GM19240 (cell line): ENCODE data around the gene LCLAT1.
"Not testable (repeated sequence)": the region's sequence is repeated elsewhere in the genome, so short reads cannot be mapped to it uniquely, and the experiment has no call there.

Experiments used
- DNase-seq: peaks from one replicate; pipeline ENCODE4 v3.0.0; 2011; ENCODE audit warnings: low spot score; ENCODE audit not compliant: insufficient read length

LCLAT1 gene

DNA sequence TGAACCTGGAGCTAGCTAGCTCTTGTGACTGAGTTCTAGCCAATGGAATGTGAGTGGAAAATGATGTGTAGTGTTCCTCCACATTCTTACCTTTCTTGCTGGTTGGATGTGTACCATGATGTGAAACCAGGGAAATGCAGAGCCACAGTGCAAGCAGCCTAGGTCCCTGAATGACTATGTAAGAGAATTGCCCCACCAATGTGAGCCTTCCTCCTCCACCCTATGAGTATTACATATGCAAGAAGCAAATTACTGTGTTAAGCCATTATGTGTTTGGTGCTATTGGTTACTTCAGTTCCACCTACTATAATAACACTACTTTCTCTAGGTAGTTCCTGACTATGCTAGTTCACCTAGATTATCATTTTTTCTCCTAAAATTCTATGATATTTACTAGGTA, 39.6 kb downstream of the LCLAT1 start:
- no peak for DNase-seq

DNA sequence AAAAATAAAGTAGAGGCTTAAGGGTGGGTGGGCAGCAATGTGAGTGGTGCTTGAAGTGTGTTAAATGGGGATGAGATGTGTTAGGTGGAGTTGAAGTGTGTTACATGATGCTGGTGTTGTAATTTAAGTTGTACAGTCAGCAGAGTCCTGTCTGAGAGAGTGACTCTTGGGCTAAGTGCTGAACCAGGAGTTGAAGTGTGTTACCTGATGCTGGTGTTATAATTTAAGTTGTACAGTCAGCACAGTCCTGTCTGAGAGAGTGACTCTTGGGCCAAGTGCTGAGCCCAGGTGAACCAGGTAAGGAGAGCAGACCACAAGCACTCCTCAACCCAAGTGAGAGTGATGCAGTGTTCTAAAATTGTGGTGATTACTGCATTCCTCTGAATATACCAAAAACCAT, 40.6 kb downstream of the LCLAT1 start:
- no peak for DNase-seq

DNA sequence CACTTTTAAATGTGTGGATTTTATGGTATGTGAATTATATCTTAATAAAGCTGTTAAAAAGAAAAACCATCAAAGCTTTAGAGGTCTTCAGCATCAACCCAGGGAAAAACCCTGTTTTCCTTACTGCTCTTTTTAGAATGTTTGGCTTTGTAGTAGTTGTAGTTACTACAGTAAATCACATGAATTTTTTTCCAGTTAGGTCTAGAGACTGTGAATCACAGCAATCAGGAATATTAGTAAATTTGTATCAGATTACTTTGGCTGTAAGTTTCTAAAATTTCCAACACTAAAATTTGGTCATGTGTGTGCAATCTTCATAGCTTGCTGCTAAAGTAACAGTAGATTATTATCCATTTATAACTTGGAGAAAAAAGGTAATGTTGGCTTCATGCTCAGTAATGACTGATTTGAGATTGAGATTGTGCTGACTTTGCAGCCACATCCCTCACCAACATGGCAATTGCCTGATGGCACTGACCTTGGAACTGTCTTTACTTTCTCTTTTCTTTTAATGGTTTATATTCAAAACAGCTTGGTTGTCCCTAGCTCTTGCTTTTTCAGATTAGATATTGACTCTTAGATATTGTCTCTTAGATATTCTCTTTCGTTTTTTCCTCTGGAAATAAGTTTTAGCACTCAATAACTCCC, 41.1 kb downstream of the LCLAT1 start:
- DNase-seq, result no peak

DNA sequence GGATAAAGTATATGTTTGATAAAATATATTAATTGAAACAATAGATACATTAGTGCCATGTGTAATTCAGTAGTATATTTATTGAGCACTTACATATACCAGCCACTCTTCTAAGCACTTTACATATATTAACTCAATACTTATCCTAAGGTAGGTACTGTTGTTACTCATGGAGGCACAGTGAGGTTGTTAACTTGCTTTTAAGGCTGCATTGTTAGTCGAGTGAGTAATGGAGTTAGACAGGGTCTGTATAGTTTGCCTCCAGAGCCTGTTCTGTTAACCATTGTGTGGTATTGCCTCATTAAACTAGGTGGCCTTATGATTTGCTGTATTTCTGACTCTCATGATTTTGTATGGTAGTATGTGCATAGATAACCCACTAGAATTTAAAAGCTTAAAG, 44.2 kb downstream of the LCLAT1 start:
- DNase-seq, result no peak

DNA sequence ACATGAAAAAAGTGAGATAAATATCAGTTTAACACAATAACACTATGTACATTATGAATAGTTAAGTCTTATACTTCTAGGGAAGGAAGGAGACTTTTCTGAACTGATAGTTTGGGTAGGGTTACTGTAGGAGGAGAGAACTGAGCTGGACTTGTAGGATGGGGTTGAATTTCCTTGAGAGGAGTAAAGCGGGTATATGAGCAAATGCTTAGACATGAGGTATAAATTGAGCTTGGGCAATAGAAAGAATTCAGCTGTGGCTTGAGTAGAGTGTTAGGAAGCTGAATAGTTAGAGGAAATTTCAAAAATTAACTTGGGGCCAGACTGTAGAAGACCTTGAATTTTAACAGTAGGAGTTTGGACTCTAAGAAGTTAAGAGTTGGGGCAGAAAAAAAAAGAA, 45.1 kb downstream of the LCLAT1 start:
- DNase-seq, result no peak

DNA sequence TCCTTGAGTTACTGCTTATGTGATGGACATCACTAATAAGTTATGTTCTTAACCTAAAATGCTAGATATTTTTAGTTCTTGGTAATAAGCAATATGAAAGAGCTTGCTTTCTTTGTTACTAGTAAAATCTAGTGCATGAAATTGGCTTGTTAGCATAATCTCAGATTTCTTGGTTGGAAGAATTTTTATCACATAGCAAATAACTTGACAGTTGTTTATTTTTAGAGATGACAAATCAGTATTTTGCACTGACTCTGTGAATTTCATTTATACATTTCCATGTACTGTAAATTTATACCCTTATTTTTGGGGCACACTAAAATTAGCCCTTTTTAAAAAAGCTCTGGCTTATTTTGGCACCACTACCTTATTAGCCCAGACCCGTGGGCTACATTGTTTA, 45.6 kb downstream of the LCLAT1 start:
- DNase-seq, result no peak

DNA sequence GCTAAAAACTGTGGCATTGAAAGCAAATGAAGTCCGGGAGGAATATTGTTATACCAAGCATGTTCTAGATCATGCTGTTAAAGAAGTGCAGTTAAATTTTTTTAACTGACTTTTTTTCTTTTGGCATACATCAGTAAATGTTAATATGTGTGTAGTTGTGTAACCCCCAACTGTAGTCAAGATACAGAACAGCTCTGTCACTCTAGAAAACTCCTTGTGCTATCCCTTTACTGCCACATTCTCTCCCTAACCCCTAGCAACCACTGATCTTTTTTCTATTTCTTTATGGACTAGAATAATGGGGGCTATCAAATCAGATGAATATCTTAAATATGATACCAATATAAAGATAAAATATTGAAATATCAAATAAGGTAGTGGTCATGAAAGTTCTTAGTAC, 46.4 kb downstream of the LCLAT1 start:
- DNase-seq, result no peak

DNA sequence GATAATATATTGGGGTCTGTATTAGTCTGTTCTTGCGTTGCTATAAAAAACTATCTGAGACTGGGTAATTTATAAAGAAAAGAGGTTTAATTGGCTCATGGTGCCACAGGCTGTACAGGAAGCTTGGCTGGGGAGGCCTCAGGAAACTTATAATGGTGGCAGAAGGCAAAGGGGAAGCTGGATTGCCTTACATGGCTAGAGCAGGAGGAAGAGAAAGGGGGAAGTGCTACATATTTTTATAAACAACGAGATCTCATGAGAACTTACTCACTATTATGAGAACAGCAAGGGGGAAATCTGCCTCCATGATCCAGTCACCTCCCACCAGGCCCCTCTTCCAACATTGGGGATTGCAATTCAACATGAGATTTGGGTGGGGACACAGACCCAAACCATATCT, 48.9 kb downstream of the LCLAT1 start:
- not testable (repeated sequence) for DNase-seq

DNA sequence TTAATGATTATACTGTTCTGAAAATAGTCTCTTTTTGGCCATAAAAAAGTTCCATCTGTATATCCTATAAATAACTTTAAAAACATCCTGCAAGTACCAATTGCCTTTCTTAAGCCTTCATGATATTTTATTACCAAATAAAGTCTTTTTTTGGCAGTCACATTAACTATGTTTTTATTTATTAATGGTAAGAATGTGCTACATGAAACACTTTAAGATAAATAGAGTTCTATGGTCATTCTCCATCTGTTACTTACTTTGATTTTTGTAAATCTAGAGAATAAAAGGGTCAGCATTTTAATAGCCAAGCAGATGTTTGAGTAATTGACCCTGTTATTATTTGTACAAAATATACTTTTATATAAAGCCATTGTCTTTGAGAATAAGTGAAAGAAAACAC, 52.6 kb downstream of the LCLAT1 start:
- no peak for DNase-seq

DNA sequence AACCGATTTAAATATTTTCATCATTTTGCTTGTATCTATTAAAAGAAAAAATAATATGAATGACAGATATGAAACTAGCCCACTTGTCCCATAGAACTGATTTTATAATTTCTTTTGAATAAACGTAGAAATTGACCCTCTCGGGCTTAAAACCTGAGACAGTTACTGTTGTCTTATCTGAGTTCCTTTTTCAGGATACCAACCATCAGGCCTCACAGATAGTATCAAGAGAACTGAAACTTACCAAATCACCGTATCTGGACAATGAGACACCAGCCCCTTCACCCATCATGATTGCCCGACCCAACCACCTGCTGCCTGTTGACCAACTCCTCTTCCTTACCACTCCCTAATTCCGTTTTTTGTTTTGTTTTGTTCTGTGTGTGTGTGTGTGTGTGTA, 53.7 kb downstream of the LCLAT1 start:
- no peak for DNase-seq

DNA sequence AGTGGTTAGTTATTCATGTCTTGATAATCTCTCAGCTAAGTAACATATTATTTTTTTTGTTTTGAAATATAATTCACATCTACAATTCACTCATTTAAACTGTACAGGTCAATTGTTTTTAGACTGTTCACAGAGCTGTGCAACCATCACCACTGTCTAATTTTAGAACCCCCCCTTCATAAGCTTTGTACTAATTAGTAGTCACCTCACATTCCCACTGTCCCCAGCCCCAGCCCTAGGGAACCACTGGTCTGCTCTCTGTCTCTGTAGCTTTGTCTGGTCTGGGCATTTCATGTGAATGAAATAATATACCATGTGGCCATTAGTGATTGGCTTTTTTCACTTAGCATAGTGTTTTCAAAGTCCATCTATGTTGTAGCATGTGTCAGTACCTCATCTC, 55.3 kb downstream of the LCLAT1 start:
- no peak for DNase-seq

DNA sequence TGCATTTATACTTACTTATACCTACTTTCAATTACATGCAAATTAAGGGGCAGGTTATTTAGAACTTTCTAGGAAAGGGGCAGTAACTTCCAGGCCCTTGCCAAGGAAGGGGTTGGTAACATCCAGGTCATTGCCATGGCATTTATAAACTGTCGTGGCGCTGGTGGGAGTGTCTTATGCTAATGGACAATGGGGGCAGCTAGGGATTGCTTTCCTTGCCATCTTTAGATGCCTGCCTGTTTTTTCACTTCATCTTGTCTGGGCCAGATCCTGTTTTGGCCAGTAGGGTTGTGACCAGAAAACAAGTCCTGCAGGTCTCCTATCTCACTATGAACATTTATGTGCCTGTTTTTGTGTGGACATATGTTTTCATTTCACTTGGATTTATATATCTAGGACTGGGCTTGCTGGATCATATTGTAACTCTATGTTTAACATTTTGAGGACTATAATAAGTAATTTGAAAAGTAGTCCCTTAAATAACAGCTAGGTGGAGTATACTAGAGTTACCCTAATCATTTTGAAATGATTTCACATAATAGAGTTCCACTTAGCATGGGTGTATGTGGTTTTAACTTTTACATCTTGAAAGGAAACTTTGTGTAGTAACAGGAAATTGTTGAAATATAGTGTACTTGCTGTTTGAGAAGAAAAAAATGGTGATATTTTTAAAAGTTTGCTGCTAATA, 56.1 kb downstream of the LCLAT1 start:
- no peak for DNase-seq

DNA sequence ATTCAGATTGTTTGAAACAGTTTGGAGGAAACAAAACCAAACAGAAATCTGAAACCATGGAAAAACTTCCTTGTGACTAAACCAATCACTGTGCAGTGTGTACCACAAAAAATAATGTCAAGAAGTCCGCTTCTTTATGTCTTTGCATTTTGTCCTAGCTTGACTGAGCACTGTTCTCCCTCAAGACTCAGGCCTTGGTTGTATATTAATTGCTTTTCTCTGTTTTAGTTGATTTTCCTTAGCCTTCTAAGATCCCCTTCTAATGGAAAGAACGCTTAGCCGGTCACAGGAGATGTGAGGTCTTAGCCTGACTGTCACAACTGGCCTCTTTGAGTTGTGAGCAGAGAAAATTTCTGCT, 56.6 kb downstream of the LCLAT1 start:
- DNase-seq, result no peak

DNA sequence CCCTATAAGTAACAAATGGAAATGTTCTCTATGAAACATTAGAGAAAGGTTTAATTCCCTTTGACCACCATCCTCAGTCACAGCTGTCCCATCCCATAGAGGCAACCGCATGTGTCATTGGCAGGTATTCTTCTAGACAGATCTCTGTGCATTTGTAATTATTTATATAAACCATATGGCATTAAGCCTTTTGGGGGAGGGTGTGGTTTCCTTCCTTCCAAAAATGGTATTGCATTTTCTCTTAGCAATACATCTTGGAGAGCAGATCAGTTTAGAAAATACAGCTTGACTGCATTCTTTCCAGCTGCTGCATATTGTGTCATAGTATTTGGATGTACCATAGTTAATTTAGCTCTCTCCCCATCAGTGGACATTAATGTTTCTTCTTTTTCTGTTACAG, 57.7 kb downstream of the LCLAT1 start:
- DNase-seq, result no peak

DNA sequence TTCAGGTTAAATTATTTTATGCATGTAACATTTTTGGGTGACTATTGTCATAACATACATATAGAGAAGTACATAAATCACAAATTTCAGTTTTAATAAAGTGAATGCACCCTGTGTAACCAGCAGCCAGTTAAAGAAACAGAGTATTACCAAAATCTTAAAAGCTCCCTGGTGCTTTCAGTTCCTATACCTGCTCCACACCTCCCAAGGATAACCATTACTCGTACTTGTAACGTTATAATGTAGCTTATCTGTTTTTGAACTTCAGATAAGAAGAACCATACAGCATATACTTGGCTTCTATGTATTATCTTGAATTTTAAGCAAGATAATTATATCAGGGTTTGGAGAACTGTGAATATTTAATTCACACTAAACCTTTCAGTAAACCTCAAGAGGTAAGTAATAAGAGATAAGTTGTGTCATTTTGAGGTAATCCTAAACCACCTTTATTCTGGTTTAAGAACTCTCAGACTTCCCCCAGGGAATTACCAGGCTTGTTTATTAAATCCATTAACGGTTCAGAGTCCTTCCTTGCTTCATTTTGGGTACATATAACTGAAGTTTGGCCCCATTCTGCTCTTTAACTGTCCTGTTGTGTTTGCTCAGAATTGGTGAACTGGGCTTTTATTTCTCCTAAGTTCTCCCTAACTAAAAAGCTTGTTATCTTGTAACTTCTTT, 58.6 kb downstream of the LCLAT1 start:
- no peak for DNase-seq

DNA sequence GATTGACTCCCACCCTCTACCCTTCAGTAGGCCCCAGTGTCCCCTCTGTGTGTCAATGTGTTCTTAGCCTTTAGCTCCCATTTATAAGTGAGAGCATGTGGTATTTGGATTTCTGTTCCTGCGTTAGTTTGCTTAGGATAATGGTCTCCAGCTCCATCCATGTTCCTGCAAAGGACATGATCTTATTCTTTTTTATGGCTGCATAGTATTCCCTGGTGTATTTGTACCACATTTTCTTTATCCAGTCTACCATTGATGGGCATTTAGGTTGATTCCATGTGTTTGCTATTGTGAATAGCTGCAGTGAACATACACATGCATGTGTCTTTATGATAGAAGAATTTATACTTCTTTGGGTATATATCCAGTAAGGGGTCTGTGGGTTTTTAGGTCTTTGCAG, 60.4 kb downstream of the LCLAT1 start:
- DNase-seq, result not testable (repeated sequence)

DNA sequence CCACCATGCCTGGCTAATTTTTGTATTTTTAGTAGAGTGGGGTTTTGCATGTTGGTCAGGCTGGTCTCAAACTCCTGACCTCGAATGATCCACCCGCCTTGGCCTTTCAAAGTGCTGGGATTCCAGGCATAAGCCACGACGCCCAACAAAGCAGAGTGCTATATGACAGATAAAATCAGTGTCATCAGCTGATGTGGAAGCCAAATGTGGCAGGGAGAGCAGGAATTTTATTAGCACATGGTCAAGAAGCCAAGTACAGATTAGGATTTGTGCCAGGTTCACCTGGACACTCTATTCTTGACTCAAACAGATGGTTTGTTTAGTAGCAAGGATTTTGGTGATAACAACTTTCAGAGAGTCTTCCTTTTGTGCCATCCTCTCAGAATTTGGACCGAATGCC, 62.7 kb downstream of the LCLAT1 start:
- DNase-seq, result no peak

DNA sequence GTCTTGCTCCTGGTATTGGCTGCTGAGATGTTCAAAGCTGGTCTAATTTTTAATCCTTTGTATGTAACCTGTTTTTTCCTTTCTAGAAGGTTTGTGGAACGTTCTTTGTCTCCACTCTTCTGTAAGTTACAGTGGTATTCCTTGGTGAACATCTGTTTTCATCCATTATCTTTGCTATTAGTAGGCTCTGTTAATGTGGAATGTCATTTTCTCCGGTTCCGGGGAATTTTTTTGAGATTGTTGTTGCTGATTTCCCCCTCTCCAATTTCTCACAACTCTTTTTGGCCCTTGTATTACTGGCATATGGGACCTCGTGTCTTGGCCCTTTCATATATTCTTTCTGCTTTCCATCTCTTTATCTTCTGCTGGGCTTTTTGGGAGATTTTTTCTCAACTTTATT, 63.4 kb downstream of the LCLAT1 start:
- no peak for DNase-seq

DNA sequence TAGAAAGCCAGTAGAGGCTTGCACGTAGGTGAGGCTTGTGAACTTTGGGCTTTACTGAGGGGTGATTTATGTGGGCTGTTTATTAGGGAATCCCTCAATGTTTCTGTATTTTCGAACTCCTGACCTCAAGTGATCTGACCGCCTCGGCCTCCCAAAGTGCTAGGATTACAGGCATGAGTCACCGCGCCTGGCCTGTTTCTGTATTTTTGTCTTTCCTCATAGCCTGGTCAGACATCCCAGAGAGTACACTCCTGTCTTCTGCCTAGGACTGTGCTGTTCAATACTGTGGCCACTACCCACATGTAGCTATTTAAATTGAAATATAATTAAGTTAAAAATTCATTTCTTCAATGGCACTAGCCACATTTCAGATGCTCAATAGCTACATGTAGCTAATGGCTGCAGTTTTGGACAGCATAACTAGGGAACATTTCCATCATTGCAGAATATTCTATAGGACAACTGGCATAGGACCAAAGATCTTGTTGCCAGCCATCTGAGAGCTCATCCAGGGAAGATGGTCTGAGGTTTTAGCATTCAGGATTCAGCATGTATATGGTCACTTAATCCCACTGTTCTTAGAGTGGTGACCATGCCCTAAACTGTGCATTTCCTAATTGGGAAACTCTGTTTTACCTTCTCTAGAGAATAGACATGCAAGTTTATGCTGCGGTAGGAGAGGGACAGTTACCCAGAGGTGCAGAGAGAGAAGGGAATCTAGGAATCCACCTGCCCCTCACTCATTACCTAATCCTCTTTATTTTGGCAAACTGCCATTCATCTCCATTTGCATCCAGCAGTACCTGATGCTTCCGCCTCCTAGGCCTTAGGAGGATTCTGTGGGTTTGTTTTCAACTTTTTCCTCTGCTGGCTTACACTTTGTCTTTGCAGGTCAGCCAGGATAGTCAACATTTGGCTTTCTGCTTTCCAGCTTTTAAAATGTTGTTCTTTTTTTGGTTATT, 64.4 kb downstream of the LCLAT1 start:
- no peak for DNase-seq

DNA sequence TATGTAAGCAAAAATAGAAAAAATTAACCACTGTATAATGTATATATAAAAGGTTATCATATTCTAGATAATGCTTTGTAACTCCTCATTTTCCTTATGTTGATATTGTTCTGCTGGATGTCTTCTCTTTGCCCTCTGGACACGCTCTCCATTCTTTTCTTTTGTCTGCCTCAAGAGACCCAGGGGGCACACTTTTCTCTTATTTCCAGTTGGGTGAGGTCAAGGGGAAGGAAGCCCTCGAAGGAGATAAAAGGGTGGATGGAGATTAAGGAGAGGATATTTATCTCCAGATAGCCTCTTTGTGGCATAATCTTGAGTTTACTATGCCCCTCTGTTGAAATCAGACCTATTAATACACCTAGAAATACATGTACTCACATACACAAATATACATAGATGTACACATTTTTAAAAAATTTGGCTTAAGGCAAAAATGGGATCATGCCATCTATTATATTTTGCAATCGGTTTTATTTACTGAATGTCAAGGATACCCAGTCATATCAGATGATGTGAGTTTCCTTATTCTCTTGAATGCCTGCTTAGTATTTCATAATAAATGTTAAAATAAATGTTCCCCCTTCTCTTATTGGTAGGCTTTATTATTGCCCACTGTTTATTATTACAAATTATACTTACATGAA, 65.3 kb downstream of the LCLAT1 start:
- DNase-seq, result no peak

DNA sequence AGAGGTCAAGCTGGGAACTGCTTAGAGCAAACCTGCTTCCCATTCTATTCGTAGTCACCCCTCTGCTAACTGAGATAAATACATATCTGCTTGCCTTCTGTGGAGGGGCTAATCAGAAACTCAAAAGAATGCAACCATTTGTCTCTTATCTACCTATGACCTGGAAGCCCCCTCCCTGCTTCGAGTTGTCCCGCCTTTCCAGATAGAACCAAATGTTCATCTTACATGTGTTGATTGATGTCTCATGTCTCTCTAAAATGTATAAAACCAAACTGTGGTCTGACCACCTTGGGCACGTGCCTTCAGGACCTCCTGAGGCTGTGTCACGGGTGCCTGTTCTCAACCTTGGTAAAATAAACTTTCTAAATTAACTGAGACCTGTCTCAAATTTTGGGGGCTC, 66.6 kb downstream of the LCLAT1 start:
- DNase-seq, result not testable (repeated sequence)
